ENCODE measurements around the gene ZFP42. TPM values are rescaled to one million over a fixed set of nuclear protein-coding genes. Genes with fewer than 3 reads are reported as not detected.

The ZFP42 gene
- polyA plus RNA-seq, 3 donors: not detected

DNA sequence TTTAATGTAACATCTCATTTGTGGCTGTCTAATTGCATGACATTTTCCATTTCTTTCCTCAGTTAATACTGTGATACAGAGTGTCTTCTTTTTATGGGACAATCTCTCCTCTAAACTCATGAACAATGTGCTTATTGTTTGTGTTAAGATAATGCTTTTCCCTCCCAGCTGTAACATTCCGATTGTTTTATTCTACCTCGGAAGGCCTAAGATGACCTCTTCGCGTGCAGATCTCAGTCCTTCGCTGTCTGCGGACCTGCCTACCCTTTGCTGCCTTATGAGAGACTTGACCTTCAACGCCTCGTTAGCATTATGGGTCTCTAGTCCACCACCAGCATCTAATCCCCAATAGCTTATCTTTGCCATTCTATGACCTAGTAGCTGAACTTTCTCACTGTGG is 29.8 kb upstream of the ZFP42 start:
- no peak overlapping the region for H3K4me2 ChIP-seq (replicated peaks; ENCODE audit: extremely low read depth, low read length, poor library complexity, severe bottlenecking)
- Mint-ChIP-seq H3K36me3 (no peaks in the 10 kb centered on the region), H3K4me1 (no peaks in the 10 kb centered on the region), H3K27ac (no peak overlapping the region), H3K9me3 (peaks cover 0 to 8% (median 5%) of the 10 kb centered on the region in 7 donors), H3K4me3 (no peak overlapping the region), H3K27me3 (ENCODE audit: low read depth in 3 of 3) (peaks cover 0 to 2% (median 0%) of the 10 kb centered on the region in 3 donors)
- no peaks in the 10 kb centered on the region for H3K36me3 ChIP-seq (replicated peaks in 1 of 2; ENCODE audit: control insufficient read depth in 1 of 2, insufficient read depth in 2 of 2, low read length in 2 of 2)
- no peaks in the 10 kb centered on the region for H3K79me2 ChIP-seq (ENCODE audit: insufficient read depth, low read length)
- WGBS (ENCODE audit: insufficient coverage): no CpG with 5 or more reads among the region's 8 CpGs
- H2AFZ ChIP-seq (ENCODE audit: insufficient read depth, low read depth, low read length, poor library complexity, severe bottlenecking): no peak overlapping the region
- H3K27ac ChIP-seq (ENCODE audit: low read depth in 1 of 2, low read length in 2 of 2): no peak overlapping the region
- TF ChIP-seq, protein P1, sequence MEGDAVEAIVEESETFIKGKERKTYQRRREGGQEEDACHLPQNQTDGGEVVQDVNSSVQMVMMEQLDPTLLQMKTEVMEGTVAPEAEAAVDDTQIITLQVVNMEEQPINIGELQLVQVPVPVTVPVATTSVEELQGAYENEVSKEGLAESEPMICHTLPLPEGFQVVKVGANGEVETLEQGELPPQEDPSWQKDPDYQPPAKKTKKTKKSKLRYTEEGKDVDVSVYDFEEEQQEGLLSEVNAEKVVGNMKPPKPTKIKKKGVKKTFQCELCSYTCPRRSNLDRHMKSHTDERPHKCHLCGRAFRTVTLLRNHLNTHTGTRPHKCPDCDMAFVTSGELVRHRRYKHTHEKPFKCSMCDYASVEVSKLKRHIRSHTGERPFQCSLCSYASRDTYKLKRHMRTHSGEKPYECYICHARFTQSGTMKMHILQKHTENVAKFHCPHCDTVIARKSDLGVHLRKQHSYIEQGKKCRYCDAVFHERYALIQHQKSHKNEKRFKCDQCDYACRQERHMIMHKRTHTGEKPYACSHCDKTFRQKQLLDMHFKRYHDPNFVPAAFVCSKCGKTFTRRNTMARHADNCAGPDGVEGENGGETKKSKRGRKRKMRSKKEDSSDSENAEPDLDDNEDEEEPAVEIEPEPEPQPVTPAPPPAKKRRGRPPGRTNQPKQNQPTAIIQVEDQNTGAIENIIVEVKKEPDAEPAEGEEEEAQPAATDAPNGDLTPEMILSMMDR (IDR thresholded peaks at IDR 0.05): no peak
- intact Hi-C loops (cut with micrococcal nuclease): no loop called here
- H3K9ac ChIP-seq (ENCODE audit: insufficient read depth, low read length, poor library complexity, severe bottlenecking): no peak overlapping the region
- no peaks in the 10 kb centered on the region for H4K20me1 ChIP-seq (ENCODE audit: insufficient read depth, low read length)
- H3K4me3 ChIP-seq (replicated peaks in 1 of 3; ENCODE audit: low read depth in 2 of 3, low read length in 3 of 3): no peak overlapping the region
- DNase-seq: no peak
- H3K9me3 ChIP-seq (replicated peaks in 1 of 2; ENCODE audit: control insufficient read depth in 1 of 2, insufficient read depth in 1 of 2, low read length in 2 of 2): peaks cover 0 to 4% of the 10 kb centered on the region in 2 donors
- H3K27me3 ChIP-seq (ENCODE audit: control insufficient read depth in 2 of 2, insufficient read depth in 2 of 2, low read length in 2 of 2): no peaks in the 10 kb centered on the region
- no peaks in the 10 kb centered on the region for H3K4me1 ChIP-seq (ENCODE audit: control insufficient read depth in 1 of 2, insufficient read depth in 2 of 2, low read length in 2 of 2)

DNA sequence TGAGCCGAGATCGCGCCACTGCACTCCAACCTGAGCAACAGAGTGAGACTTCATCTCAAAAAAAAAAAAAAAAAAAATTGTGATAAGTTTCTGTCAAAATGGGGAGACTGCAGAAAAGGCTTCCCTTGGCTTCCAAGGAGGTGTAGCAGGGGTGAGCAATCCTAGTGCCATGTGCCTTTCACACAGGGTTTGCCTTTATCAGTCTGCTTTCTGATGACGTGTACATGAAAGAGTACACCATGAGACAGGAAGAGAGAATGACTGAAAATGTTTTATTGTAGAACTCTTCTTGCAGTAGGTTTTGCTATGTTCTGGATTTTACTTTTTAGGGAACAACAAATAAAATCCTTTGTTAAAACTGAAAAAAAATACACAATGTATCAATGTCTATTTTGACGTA is 23.4 kb upstream of the ZFP42 start:
- no peak overlapping the region for H2AFZ ChIP-seq (ENCODE audit: insufficient read depth, low read depth, low read length, poor library complexity, severe bottlenecking)
- H3K79me2 ChIP-seq (ENCODE audit: insufficient read depth, low read length): no peaks in the 10 kb centered on the region
- TF ChIP-seq, protein P1 (IDR thresholded peaks at IDR 0.05): no peak
- Mint-ChIP-seq H3K27ac (no peak overlapping the region), H3K27me3 (ENCODE audit: low read depth in 3 of 3) (peaks cover 2 to 3% (median 2%) of the 10 kb centered on the region in 3 donors), H3K36me3 (no peaks in the 10 kb centered on the region), H3K9me3 (peaks cover 0 to 26% (median 8%) of the 10 kb centered on the region in 7 donors), H3K4me3 (no peak overlapping the region), H3K4me1 (no peaks in the 10 kb centered on the region)
- H3K9ac ChIP-seq (ENCODE audit: insufficient read depth, low read length, poor library complexity, severe bottlenecking): no peak overlapping the region
- H3K4me2 ChIP-seq (replicated peaks; ENCODE audit: extremely low read depth, low read length, poor library complexity, severe bottlenecking): no peak overlapping the region
- WGBS (ENCODE audit: insufficient coverage): no CpG with 5 or more reads among the region's 5 CpGs
- H3K27me3 ChIP-seq (ENCODE audit: control insufficient read depth in 2 of 2, insufficient read depth in 2 of 2, low read length in 2 of 2): no peaks in the 10 kb centered on the region
- DNase-seq: no peak
- peaks cover 12 to 17% of the 10 kb centered on the region in 2 donors for H3K9me3 ChIP-seq (replicated peaks in 1 of 2; ENCODE audit: control insufficient read depth in 1 of 2, insufficient read depth in 1 of 2, low read length in 2 of 2)
- H3K4me1 ChIP-seq (ENCODE audit: control insufficient read depth in 1 of 2, insufficient read depth in 2 of 2, low read length in 2 of 2): no peaks in the 10 kb centered on the region
- H3K36me3 ChIP-seq (replicated peaks in 1 of 2; ENCODE audit: control insufficient read depth in 1 of 2, insufficient read depth in 2 of 2, low read length in 2 of 2): no peaks in the 10 kb centered on the region
- no peaks in the 10 kb centered on the region for H4K20me1 ChIP-seq (ENCODE audit: insufficient read depth, low read length)
- no peak overlapping the region for H3K27ac ChIP-seq (ENCODE audit: low read depth in 1 of 2, low read length in 2 of 2)
- intact Hi-C loops (cut with micrococcal nuclease): no loop called here
- H3K4me3 ChIP-seq (replicated peaks in 1 of 3; ENCODE audit: low read depth in 2 of 3, low read length in 3 of 3): no peak overlapping the region

Data from CD14-positive monocyte (primary cell).